Trophoblast cell (in vitro differentiated cells and primary cell): ENCODE measurements around the gene TNFSF15.
A peak's percentile ranks its signal among the peaks of the same experiment; 100 is the strongest.

Experiments used
- DNase-seq, 2 donors: peaks; one replicate each; pipeline ENCODE4 v3.0.0-alpha.2; 2016
- H2AFZ ChIP-seq: 2 replicates; pipeline ENCODE4 v1.6.1; 2013; ENCODE audit warnings: low read length, moderate library complexity, mild to moderate bottlenecking; ENCODE audit not compliant: insufficient read depth, poor library complexity
- H2AK5ac ChIP-seq: 2 replicates; pipeline ENCODE4 v1.6.1; 2013; ENCODE audit warnings: mild to moderate bottlenecking, low read length
- H2BK120ac ChIP-seq: 2 replicates; pipeline ENCODE4 v1.6.1; 2013; ENCODE audit warnings: low read length, mild to moderate bottlenecking, moderate library complexity; ENCODE audit not compliant: insufficient read depth, poor library complexity
- H2BK12ac ChIP-seq: 2 replicates; pipeline ENCODE4 v1.6.1; 2013; ENCODE audit warnings: mild to moderate bottlenecking, low read length, moderate library complexity
- H2BK5ac ChIP-seq: 2 replicates; pipeline ENCODE4 v1.6.1; 2013; ENCODE audit warnings: low read length, low read depth, moderate library complexity, mild to moderate bottlenecking; ENCODE audit not compliant: poor library complexity
- H3K14ac ChIP-seq: 2 replicates; pipeline ENCODE4 v1.6.1; 2013; ENCODE audit warnings: mild to moderate bottlenecking, low read length
- H3K18ac ChIP-seq: 2 replicates; pipeline ENCODE4 v1.6.1; 2013; ENCODE audit warnings: mild to moderate bottlenecking, low read length
- H3K23ac ChIP-seq: 2 replicates; pipeline ENCODE4 v1.6.1; 2013; ENCODE audit warnings: low read length
- H3K27ac ChIP-seq: 2 replicates; pipeline ENCODE4 v1.5.1; 2013; ENCODE audit warnings: low read depth, mild to moderate bottlenecking, inconsistent platforms, low read length, moderate library complexity
- H3K27me3 ChIP-seq: 2 replicates; pipeline ENCODE4 v1.6.1; 2013; ENCODE audit warnings: inconsistent platforms, mild to moderate bottlenecking, low read length, moderate library complexity; ENCODE audit not compliant: insufficient read depth
- H3K36me3 ChIP-seq, 2 experiments: 1 replicate in 1 of 2; 2 replicates in 1 of 2; pipeline ENCODE4 v1.6.1; 2013; ENCODE audit warnings: low read length in 2 of 2, mild to moderate bottlenecking in 2 of 2, moderate library complexity in 1 of 2; ENCODE audit not compliant: insufficient read depth in 2 of 2, control insufficient read depth in 1 of 2
- H3K4ac ChIP-seq: 2 replicates; pipeline ENCODE4 v1.6.1; 2013; ENCODE audit warnings: low read depth, mild to moderate bottlenecking, low read length, moderate library complexity
- H3K4me1 ChIP-seq, 2 experiments: 1 replicate in 1 of 2; 2 replicates in 1 of 2; pipeline ENCODE4 v1.6.1; 2013; ENCODE audit warnings: low read length in 2 of 2, mild to moderate bottlenecking in 2 of 2, moderate library complexity in 1 of 2; ENCODE audit not compliant: insufficient read depth in 2 of 2, control insufficient read depth in 1 of 2
- H3K4me2 ChIP-seq: 2 replicates; pipeline ENCODE4 v1.6.1; 2013; ENCODE audit warnings: inconsistent platforms, mild to moderate bottlenecking, low read length, moderate library complexity
- H3K4me3 ChIP-seq: 2 replicates; pipeline ENCODE4 v1.5.1; 2013; ENCODE audit warnings: mild to moderate bottlenecking, low read depth, low read length, inconsistent platforms
- H3K79me1 ChIP-seq: one replicate; pipeline ENCODE4 v1.6.1; 2013; ENCODE audit warnings: low read length
- H3K79me2 ChIP-seq: 2 replicates; pipeline ENCODE4 v1.6.1; 2013; ENCODE audit warnings: low read length, mild to moderate bottlenecking; ENCODE audit not compliant: control insufficient read depth, insufficient read depth, poor library complexity
- H3K9ac ChIP-seq: 2 replicates; pipeline ENCODE4 v1.6.1; 2013; ENCODE audit warnings: mild to moderate bottlenecking, low read length
- H3K9me3 ChIP-seq: 2 replicates; pipeline ENCODE4 v1.6.1; 2013; ENCODE audit warnings: low read depth, mild to moderate bottlenecking, control low read depth, inconsistent platforms, low read length; ENCODE audit not compliant: insufficient read depth
- H4K12ac ChIP-seq: 2 replicates; pipeline ENCODE4 v1.6.1; 2013; ENCODE audit warnings: low read depth, mild to moderate bottlenecking, low read length, moderate library complexity
- H4K8ac ChIP-seq: 2 replicates; pipeline ENCODE4 v1.6.1; 2013; ENCODE audit warnings: low read depth, mild to moderate bottlenecking, low read length, moderate library complexity
- H4K91ac ChIP-seq: one replicate; pipeline ENCODE4 v1.6.1; 2013; ENCODE audit warnings: low read depth, mild to moderate bottlenecking, low read length, moderate library complexity
- WGBS: extraction: QIAGEN DNeasy Blood & Tissue Kit; methylation state at CpG from one replicate; pipeline ENCODE4 v1.1.7; 2013; ENCODE audit warnings: missing lambda C conversion rate; ENCODE audit not compliant: insufficient read length, insufficient coverage; ENCODE audit errors: extremely low coverage; 5-methylcytosine and 5-hydroxymethylcytosine counted together

The TNFSF15 gene

DNA sequence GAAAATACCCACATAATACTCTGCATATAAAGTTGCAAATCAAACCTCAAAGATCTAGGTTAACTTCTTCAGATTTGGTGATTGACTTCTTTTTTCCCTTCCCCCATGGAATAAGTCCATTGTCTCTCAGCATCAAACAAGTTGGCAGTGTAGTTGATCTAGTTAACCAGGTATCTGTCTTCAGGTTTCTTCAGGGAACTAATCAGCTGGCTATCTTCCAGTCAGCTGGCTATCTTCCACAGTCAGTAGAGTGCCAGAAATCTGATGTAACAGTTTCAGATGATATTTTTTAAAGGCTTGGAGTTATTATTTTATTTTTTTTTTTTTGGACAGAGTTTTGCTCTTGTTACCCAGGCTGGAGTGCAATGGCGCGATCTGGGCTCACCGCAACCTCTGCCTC is 16.8 kb downstream of the TNFSF15 start:
- Histone ChIP-seq H3K9me3 (no peaks in the 10 kb centered on the region), H3K4me3 (no peak overlapping the region), H4K12ac (no peak overlapping the region), H2BK12ac (peak overlapping the region; percentile 63), H3K79me1 (peaks cover 11% of the 10 kb centered on the region), H3K18ac (no peak overlapping the region), H3K27me3 (no peaks in the 10 kb centered on the region), H3K36me3 (peaks cover 0 to 3% of the 10 kb centered on the region in 2 experiments), H3K4ac (no peak overlapping the region), H3K9ac (no peak overlapping the region), H3K4me2 (no peak overlapping the region), H4K91ac (peak overlapping the region; percentile 89), H3K23ac (no peak overlapping the region), H4K8ac (no peak overlapping the region), H2BK5ac (no peak overlapping the region), H3K4me1 (peaks cover 7 to 10% of the 10 kb centered on the region in 2 experiments), H2AK5ac (no peak overlapping the region), H3K14ac (no peak overlapping the region), H2AFZ (no peak overlapping the region), H3K79me2 (no peaks in the 10 kb centered on the region), H3K27ac (peak overlapping the region; percentile 21), H2BK120ac (peak overlapping the region; percentile 95)
- no CpG with 5 or more reads among the region's 3 CpGs for WGBS
- DNase-seq = no peak

DNA sequence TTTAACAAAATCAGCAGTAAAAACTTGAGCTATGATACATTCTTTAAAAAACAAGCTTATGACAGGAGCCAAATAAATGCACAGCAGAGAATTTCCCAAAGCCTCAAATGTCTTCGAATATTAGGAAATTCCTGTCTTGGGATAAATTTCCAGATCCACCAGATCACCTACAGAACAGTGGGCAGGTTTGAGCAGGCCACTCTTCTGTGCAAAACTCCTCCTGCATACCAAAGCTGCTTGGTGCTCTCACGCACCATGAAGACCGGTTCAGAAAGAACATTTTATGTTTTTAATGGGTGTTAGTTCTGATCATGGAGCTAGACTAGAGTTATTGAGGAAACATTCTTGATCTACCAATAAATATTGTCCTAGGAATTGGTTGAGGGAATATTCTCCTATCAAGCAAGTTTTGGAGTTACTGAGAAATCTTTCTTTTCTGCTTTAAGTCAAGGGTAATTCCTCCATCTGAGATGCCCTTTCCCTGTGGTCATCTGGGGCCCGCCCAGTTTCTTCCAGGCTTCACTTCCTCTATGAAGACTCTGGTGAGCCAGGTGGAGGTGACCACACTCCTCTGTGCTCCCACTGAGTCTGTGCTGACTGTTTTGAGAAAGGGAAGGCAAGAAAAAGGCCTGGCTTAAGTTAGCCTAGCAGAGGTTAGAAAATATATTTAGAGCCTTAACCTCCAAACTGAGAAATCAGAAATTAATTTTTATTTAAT is 17.9 kb downstream of the TNFSF15 start:
- Histone ChIP-seq H3K14ac (peak overlapping the region; percentile 82), H3K23ac (no peak overlapping the region), H3K18ac (peak overlapping the region; percentile 84), H3K27ac (peak overlapping the region; percentile 58), H3K9ac (no peak overlapping the region), H4K8ac (peak overlapping the region; percentile 81), H4K91ac (peak overlapping the region; percentile 88), H3K4me3 (no peak overlapping the region), H3K4me1 (peaks cover 7 to 10% of the 10 kb centered on the region in 2 experiments), H2BK120ac (peak overlapping the region; percentile 94), H3K9me3 (no peaks in the 10 kb centered on the region), H2BK5ac (peak overlapping the region; percentile 88), H2AK5ac (peak overlapping the region; percentile 72), H2BK12ac (peak overlapping the region; percentile 95), H3K4me2 (no peak overlapping the region), H3K4ac (peak overlapping the region; percentile 66), H3K27me3 (no peaks in the 10 kb centered on the region), H4K12ac (peak overlapping the region; percentile 26), H3K79me2 (no peaks in the 10 kb centered on the region), H2AFZ (no peak overlapping the region), H3K79me1 (peaks cover 11% of the 10 kb centered on the region), H3K36me3 (no peaks in the 10 kb centered on the region)
- peak in 1 of 2 donors; percentile 2 for DNase-seq
- WGBS = no CpG with 5 or more reads among the region's 4 CpGs

DNA sequence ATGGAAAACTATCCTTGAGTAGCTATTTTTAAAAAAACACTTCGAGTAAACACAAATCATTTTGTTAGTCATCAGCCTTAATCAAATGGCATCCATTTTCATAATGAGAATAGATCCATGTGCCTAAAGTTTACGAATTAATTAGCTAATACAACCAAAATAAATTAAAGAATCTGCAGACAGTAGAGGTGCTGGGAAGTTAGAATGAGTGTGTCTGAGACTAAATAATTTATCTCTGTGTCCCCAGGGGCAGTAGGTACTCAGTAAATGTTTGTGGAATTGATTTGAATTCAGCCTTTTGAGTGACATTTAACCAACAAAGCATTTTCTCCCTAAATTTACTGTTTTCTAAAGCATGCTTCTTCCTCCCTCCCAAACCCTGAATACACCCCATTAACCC is 18.6 kb downstream of the TNFSF15 start:
- Histone ChIP-seq H3K79me2 (no peaks in the 10 kb centered on the region), H3K9me3 (no peaks in the 10 kb centered on the region), H3K27ac (peak overlapping the region; percentile 58), H3K36me3 (no peaks in the 10 kb centered on the region), H2AK5ac (no peak overlapping the region), H3K23ac (no peak overlapping the region), H3K27me3 (no peaks in the 10 kb centered on the region), H2AFZ (no peak overlapping the region), H3K14ac (no peak overlapping the region), H3K79me1 (peaks cover 10% of the 10 kb centered on the region), H3K4ac (no peak overlapping the region), H3K4me3 (no peak overlapping the region), H3K4me2 (no peak overlapping the region), H4K8ac (no peak overlapping the region), H2BK5ac (no peak overlapping the region), H2BK12ac (no peak overlapping the region), H3K18ac (no peak overlapping the region), H4K91ac (no peak overlapping the region), H3K9ac (no peak overlapping the region), H3K4me1 (peaks cover 7 to 10% of the 10 kb centered on the region in 2 experiments), H4K12ac (no peak overlapping the region), H2BK120ac (no peak overlapping the region)
- no peak for DNase-seq
- WGBS = no CpG with 5 or more reads among the region's 2 CpGs

- H2BK5ac ChIP-seq = no peak overlapping the region
- no peak overlapping the region for H3K4me2 ChIP-seq
- H3K27me3 ChIP-seq = no peaks in the 10 kb centered on the region
- H3K18ac ChIP-seq = no peak overlapping the region
- H3K79me1 ChIP-seq = peaks cover 7% of the 10 kb centered on the region
- WGBS = no CpG with 5 or more reads among the region's 5 CpGs
- H3K4ac ChIP-seq = no peak overlapping the region
- no peak overlapping the region for H4K8ac ChIP-seq
- no peak overlapping the region for H3K23ac ChIP-seq
- no peak overlapping the region for H3K14ac ChIP-seq
- no peak overlapping the region for H3K9ac ChIP-seq
- H2BK12ac ChIP-seq = peak overlapping the region; percentile 39
- H2BK120ac ChIP-seq = no peak overlapping the region
- no peaks in the 10 kb centered on the region for H3K9me3 ChIP-seq
- H4K12ac ChIP-seq = no peak overlapping the region
- no peak overlapping the region for H2AK5ac ChIP-seq
- no peak overlapping the region for H4K91ac ChIP-seq
- no peak overlapping the region for H3K4me3 ChIP-seq
- H2AFZ ChIP-seq = no peak overlapping the region
- no peak for DNase-seq
- H3K4me1 ChIP-seq = peaks cover 7 to 10% of the 10 kb centered on the region in 2 experiments
- H3K27ac ChIP-seq = no peak overlapping the region
- no peaks in the 10 kb centered on the region for H3K36me3 ChIP-seq
- no peaks in the 10 kb centered on the region for H3K79me2 ChIP-seq
Observed at GRCh38 chr9:114785866-114786650, 19.8 kb downstream of the TNFSF15 start.
